GM12875 (cell line): ENCODE measurements around the gene MTFMT.

Experiments
- H3K4me3 ChIP-seq: one replicate; pipeline ENCODE4 v1.5.1; 2011; ENCODE audit warnings: low read depth, low read length, control low read depth
- TF ChIP-seq, protein P1 (sequence below): IDR thresholded peaks from 2 replicates; pipeline ENCODE4 v1.5.1; 2011; ENCODE audit warnings: low read depth, mild to moderate bottlenecking, control low read depth, inconsistent platforms, low read length, moderate library complexity, borderline replicate concordance; ENCODE audit not compliant: insufficient read depth

Gene MTFMT

DNA sequence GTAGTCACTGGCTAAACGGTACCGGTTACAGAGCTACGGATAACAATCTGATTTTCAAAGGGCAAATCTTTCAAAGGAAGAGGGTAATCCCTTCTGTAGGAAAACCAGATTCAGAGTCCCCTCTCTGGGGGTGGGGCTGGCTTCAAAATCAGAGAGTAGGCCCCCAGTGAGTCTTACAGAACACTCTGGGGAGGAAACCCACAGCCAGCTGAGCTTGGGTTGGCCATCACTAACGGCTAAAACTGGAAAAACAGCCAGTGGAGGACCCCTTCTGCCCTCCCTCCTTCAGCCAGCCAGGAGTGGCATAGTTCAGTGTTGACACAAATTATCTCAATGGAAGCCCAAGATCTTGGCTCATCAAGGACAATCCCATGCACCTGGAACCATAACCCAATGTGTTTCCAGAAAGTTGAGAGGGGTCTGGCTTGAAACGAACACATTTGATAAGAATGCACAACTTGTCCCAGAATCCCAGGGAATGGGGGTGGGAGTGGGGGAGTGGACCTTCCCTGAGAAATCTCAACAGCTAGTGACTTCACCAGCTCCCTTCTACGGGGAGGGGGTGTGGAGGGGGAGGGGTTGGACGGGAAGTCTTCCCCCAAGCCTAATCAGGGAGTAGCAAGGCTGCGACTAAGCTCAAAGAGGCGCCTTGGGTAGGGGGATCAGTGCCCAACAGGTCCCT, 37.3 kb upstream of the MTFMT start:
- TF ChIP-seq, protein P1, sequence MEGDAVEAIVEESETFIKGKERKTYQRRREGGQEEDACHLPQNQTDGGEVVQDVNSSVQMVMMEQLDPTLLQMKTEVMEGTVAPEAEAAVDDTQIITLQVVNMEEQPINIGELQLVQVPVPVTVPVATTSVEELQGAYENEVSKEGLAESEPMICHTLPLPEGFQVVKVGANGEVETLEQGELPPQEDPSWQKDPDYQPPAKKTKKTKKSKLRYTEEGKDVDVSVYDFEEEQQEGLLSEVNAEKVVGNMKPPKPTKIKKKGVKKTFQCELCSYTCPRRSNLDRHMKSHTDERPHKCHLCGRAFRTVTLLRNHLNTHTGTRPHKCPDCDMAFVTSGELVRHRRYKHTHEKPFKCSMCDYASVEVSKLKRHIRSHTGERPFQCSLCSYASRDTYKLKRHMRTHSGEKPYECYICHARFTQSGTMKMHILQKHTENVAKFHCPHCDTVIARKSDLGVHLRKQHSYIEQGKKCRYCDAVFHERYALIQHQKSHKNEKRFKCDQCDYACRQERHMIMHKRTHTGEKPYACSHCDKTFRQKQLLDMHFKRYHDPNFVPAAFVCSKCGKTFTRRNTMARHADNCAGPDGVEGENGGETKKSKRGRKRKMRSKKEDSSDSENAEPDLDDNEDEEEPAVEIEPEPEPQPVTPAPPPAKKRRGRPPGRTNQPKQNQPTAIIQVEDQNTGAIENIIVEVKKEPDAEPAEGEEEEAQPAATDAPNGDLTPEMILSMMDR = no peak
- no peak overlapping the region for H3K4me3 ChIP-seq

DNA sequence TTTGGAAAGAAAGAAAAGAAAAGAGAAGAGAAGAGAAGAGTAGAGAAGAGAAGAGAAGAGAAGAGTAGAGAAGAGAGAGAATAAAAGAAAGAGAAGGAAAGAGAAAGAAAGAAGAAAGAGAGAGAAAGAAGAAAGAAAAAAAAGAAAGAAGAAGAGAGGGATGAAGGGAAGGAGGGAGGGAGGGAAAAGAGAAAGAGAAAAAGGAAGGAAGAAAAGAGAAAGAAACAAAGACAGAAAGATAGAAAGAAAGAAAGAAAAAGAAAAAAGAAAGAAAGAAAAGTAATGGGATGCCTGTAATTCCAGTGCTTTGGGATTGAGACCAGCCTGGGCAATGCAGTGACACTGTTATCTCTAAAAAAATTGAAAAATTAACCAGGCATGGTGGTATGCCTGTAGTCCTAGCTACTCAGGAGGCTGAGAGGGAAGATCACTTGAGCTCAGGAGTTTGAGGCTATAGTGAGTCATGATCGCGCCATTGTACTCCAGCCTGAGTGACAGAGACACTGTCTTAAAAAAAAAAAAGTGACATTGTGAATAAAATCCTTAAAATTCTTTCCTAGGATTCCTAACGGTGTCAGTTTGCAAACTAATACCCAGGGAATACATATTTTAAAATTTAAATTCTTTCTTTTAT, 36.7 kb upstream of the MTFMT start:
- TF ChIP-seq, protein P1 = no peak
- H3K4me3 ChIP-seq = no peak overlapping the region

DNA sequence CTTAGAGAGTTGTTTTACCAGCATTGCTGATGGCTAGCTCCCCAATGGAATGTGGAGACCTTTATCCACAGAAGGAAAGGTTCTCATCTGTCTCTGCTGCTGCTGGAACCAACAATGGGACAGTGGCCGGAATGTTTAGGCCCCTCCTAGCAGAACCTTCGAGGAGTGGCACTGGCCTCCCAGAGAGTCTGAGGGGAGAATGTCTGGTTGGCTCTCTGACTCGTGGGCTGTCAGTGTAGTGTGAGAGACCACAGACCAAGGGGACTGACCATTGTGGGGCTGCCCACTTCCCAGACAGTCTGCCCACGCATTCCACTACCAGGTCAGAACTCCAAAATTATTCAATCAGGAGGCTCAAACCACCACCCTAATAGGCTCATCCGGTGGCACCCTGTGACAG, 33.3 kb upstream of the MTFMT start:
- H3K4me3 ChIP-seq = no peak overlapping the region
- TF ChIP-seq, protein P1 = no peak

GRCh38 chr15:65062061-65062460, 32.6 kb upstream of the MTFMT start:
- H3K4me3 ChIP-seq = no peak overlapping the region
- TF ChIP-seq, protein P1 = no peak

DNA sequence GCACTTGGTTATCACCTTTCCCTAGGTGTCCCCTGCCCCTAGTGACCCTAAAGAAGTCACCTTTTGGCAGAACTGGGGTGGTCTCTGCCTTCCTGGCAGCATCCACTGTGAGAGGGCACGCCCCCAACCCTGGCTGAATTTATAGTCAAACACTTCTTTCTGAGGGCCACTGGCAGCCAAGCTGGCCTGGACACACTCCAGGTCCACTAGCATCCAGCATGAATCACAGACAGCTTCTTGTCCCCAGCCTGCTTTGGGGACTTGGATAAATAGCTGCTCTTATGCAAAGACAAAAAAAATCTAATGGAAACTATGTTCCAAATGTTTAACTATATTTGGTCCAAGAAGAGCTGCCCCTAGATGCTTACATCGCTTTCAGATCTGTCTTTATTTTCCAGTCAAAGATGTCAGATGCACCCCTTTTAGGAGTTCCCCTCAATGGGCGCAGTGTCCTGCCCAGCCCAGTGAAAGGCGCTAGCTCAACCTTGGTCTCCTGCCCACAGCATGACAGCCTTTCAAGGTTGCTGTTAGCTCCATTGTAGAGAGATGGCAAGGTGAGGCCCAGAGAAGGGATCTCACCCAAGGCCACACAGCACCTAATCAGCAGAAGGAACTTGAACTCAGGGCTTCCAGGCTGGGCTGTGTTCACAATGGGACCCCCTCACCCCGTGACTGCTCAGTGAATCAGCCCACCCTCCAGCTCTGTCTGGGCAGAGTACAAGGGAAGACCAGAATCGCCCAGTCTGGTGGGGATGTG, 31.4 kb upstream of the MTFMT start:
- no peak overlapping the region for H3K4me3 ChIP-seq
- TF ChIP-seq, protein P1 = no peak

- no peak overlapping the region for H3K4me3 ChIP-seq
- TF ChIP-seq, protein P1 = no peak
These were observed 30.6 kb upstream of the MTFMT start for GRCh38 chr15:65059931-65060596.

- TF ChIP-seq, protein P1 = no peak
These were observed 29.9 kb upstream of the MTFMT start for GRCh38 chr15:65059369-65059750.

More at GRCh38 chr15:65059369-65059750, 29.9 kb upstream of the MTFMT start:
- no peak overlapping the region for H3K4me3 ChIP-seq
